K562 (cell line): ENCODE data around the gene HOXB6. TPM values are rescaled to one million over a fixed set of nuclear protein-coding genes. Genes with fewer than 3 reads are reported as not detected.

Source experiments
- ATF1 ChIP-seq, 2 experiments: fragments of 450-650 bp in 1 of 2; IDR thresholded peaks; 2 replicates each; pipeline ENCODE4 v1.6.1; 2016; ENCODE audit warnings: missing compliant biosample characterization in 1 of 2, missing genetic modification characterization in 1 of 2
- ATF6 ChIP-seq: sonication (generic); formaldehyde crosslinking; IDR thresholded peaks from 2 replicates; pipeline ENCODE4 v1.4.0; 2020; ENCODE audit warnings: mild to moderate bottlenecking, missing genetic modification reagents
- FOSL1 ChIP-seq: fragments of 200-800 bp; sonication (Bioruptor generic); conservative IDR thresholded peaks from 2 replicates; pipeline ENCODE4 v1.6.1; 2016; ENCODE audit warnings: missing genetic modification characterization, missing compliant biosample characterization
- GATA2 ChIP-seq: sonication (generic); formaldehyde crosslinking; IDR thresholded peaks from 2 replicates; pipeline ENCODE4 v1.4.0; 2020; ENCODE audit warnings: mild to moderate bottlenecking, missing genetic modification reagents
- HDAC1 ChIP-seq, 2 experiments: fragments of 450-650 bp; IDR thresholded peaks; 2 replicates each; pipeline ENCODE4 v1.6.1; 2016 to 2017; ENCODE audit warnings: inconsistent platforms in 1 of 2, mild to moderate bottlenecking in 1 of 2, moderate library complexity in 1 of 2
- HDAC6 ChIP-seq: IDR thresholded peaks from 2 replicates; pipeline ENCODE4 v1.6.1; 2012; ENCODE audit warnings: low read depth, mild to moderate bottlenecking, control low read depth, inconsistent platforms, low read length, moderate library complexity
- HNRNPL ChIP-seq: fragments of 200-400 bp; formaldehyde crosslinking; IDR thresholded peaks from 2 replicates; pipeline ENCODE4 v1.6.1; 2017; ENCODE audit warnings: low read depth, mild to moderate bottlenecking, low read length
- MAFK ChIP-seq: IDR thresholded peaks from 2 replicates; pipeline ENCODE4 v1.6.1; 2011; ENCODE audit warnings: low read length, improper control_type of control experiment
- PML ChIP-seq: IDR thresholded peaks from 2 replicates; pipeline ENCODE4 v1.6.1; 2012; ENCODE audit warnings: low read length, inconsistent platforms
- SLC30A9 ChIP-seq: fragments of 250-450 bp; sonication (Bioruptor Pico); IDR thresholded peaks from 2 replicates; pipeline ENCODE4 v1.8.0; 2022; ENCODE audit warnings: mild to moderate bottlenecking, moderate library complexity
- SRSF7 ChIP-seq: fragments of 200-400 bp; formaldehyde crosslinking; optimal IDR thresholded peaks from 2 replicates; pipeline ENCODE3; 2017; ENCODE audit warnings: mild to moderate bottlenecking, low read depth, low read length
- THRB ChIP-seq: fragments of 450-650 bp; formaldehyde crosslinking; conservative IDR thresholded peaks from 2 replicates; pipeline ENCODE4 v1.4.0; 2022; ENCODE audit warnings: mild to moderate bottlenecking, missing genetic modification characterization
- ZBTB9 ChIP-seq: fragments of 450-650 bp; formaldehyde crosslinking; IDR thresholded peaks from 2 replicates; pipeline ENCODE4 v1.4.0; 2020; ENCODE audit warnings: mild to moderate bottlenecking, moderate library complexity
- ZNF146 ChIP-seq: IDR thresholded peaks from one replicate; pipeline ENCODE4 v1.6.1; 2018; ENCODE audit warnings: missing compliant biosample characterization; ENCODE audit not compliant: unreplicated experiment
- ZNF644 ChIP-seq: fragments of 200-800 bp; sonication (Bioruptor generic); IDR thresholded peaks from 2 replicates; pipeline ENCODE4 v1.6.1; 2016; ENCODE audit warnings: low read depth, missing genetic modification characterization, missing compliant biosample characterization
- polyA plus RNA-seq, 8 experiments: library from polyadenylated mRNA; depleted of rRNA in 4 of 8; stranded (reverse) in 5 of 8; unstranded in 3 of 8; fragments of >200 nt; fragmentation: Nextera tagmentation in 2 of 8; fragmentation: Illumina TruSeq in 1 of 8; extraction: Ambion mirVana in 2 of 8; extraction: Trizol in 1 of 8; gene quantifications; 2 replicates each; pipeline versions ENCODE4 v1.2.1 to v1.2.3, GENCODE V29; 2011 to 2014; ENCODE audit warnings: inconsistent platforms in 1 of 8, missing spikeins in 1 of 8
- total RNA-seq, 7 experiments: library from RNA; depleted of rRNA in 6 of 7; stranded (reverse); fragments of >200 nt in 6 of 7; fragmentation: Illumina TruSeq in 2 of 7; extraction: Trizol in 2 of 7; gene quantifications; 2 replicates each; pipeline versions ENCODE4 v1.2.1 to v1.2.3, GENCODE V29; 2011 to 2021; ENCODE audit warnings: low replicate concordance in 1 of 7
- TF ChIP-seq, protein P1 (sequence below): fragments of 450-650 bp; IDR thresholded peaks from 2 replicates; pipeline ENCODE4 v1.6.1; 2016; ENCODE audit warnings: mild to moderate bottlenecking
- TF ChIP-seq, protein P2 (sequence below): fragments of 250-450 bp; sonication (Bioruptor Pico); IDR thresholded peaks from 2 replicates; pipeline ENCODE4 v1.8.0; 2021; ENCODE audit warnings: borderline replicate concordance, mild to moderate bottlenecking, moderate library complexity; ENCODE audit not compliant: poor library complexity, severe bottlenecking
- TF ChIP-seq, protein P3 (sequence below): fragments of 200-800 bp; sonication (Bioruptor generic); IDR thresholded peaks from 2 replicates; pipeline ENCODE4 v1.6.1; 2017; ENCODE audit warnings: missing genetic modification characterization, missing compliant biosample characterization

HOXB6 gene
- total and polyA plus RNA-seq, 9 of the 15 experiments (the other 6 are each of a cell fraction or from before 2014, with no cell fraction given) = 1.2 to 14.8 (median 4.9) TPM

DNA sequence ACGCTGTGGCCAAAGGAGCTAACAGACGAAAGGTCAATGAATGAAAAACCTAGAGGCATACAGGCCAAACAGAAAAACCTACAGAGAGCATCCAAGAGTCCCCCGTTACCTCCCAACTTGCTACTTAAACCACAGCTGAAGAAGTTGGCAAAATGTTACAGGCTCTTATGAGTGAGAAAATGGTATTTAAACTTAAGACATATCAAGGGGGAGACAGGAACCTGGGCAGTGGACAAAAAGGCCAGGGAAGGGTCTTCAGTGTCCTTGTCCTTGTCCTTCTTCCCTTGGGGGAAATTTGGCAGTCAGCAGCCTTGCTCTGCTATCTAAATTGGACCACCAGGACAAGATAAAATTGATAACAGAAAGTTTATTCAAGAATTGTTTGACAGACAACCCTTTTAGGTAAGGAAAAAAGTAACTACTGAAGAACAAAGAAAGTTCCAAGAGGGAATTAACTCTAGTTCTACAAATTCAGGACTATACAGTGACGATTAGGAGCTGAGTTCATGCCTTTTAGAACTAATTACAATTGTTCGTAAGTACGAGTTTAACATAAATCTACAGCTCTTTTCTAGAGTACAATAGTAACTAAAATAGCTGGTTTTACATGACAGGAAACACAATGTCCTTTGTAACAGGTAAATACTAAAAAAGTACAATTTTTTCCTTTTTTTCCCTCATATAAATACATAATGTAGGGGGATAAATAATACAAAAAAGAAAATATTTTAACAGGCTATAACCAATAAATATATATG, 56.1 kb downstream of the HOXB6 start (continued):
- TF ChIP-seq ZNF644 (tag) = no peak
- TF ChIP-seq, protein P1, sequence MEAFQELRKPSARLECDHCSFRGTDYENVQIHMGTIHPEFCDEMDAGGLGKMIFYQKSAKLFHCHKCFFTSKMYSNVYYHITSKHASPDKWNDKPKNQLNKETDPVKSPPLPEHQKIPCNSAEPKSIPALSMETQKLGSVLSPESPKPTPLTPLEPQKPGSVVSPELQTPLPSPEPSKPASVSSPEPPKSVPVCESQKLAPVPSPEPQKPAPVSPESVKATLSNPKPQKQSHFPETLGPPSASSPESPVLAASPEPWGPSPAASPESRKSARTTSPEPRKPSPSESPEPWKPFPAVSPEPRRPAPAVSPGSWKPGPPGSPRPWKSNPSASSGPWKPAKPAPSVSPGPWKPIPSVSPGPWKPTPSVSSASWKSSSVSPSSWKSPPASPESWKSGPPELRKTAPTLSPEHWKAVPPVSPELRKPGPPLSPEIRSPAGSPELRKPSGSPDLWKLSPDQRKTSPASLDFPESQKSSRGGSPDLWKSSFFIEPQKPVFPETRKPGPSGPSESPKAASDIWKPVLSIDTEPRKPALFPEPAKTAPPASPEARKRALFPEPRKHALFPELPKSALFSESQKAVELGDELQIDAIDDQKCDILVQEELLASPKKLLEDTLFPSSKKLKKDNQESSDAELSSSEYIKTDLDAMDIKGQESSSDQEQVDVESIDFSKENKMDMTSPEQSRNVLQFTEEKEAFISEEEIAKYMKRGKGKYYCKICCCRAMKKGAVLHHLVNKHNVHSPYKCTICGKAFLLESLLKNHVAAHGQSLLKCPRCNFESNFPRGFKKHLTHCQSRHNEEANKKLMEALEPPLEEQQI = no peak
- peak; percentile 11; the same call in 1 of the 2 replicates for TF ChIP-seq PML
- TF ChIP-seq THRB (CRISPR knock-in tag) = no peak
- TF ChIP-seq ATF6 (CRISPR knock-in tag) = no peak
- TF ChIP-seq FOSL1 (tag) = no peak
- TF ChIP-seq, protein P2, sequence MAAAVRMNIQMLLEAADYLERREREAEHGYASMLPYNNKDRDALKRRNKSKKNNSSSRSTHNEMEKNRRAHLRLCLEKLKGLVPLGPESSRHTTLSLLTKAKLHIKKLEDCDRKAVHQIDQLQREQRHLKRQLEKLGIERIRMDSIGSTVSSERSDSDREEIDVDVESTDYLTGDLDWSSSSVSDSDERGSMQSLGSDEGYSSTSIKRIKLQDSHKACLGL = no peak
- TF ChIP-seq HDAC1 (IDR thresholded peaks at IDR 0.05) = no peak
- TF ChIP-seq SRSF7 = no peak
- TF ChIP-seq GATA2 (CRISPR knock-in tag) = no peak
- TF ChIP-seq, protein P3, sequence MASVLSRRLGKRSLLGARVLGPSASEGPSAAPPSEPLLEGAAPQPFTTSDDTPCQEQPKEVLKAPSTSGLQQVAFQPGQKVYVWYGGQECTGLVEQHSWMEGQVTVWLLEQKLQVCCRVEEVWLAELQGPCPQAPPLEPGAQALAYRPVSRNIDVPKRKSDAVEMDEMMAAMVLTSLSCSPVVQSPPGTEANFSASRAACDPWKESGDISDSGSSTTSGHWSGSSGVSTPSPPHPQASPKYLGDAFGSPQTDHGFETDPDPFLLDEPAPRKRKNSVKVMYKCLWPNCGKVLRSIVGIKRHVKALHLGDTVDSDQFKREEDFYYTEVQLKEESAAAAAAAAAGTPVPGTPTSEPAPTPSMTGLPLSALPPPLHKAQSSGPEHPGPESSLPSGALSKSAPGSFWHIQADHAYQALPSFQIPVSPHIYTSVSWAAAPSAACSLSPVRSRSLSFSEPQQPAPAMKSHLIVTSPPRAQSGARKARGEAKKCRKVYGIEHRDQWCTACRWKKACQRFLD = 0 out of 2 replicates have a peak, but pooled peaks have one; percentile 12
- peak; percentile 15; the same call in 1 of the 2 replicates for TF ChIP-seq ZBTB9 (CRISPR knock-in tag)
- no peak for TF ChIP-seq SLC30A9 (CRISPR knock-in tag)
- no peak for TF ChIP-seq ZNF146
- no peak for TF ChIP-seq HDAC6
- TF ChIP-seq MAFK = no peak
- TF ChIP-seq HNRNPL = no peak
- no peak for TF ChIP-seq ATF1 (CRISPR knock-in tag; IDR thresholded peaks at IDR 0.05)
- TF ChIP-seq ATF1 (tag; IDR thresholded peaks at IDR 0.05) = 0 out of 2 replicates have a peak, but pooled peaks have one; percentile 0
